Measurements from ENCODE around the gene ZNF43. TPM values are rescaled to one million over a fixed set of nuclear protein-coding genes. Genes with fewer than 3 reads are reported as not detected.

The ZNF43 gene
- total and polyA plus RNA-seq, 3 donors (not counting 1 experiment from before 2014, with no cell fraction given) = 1.4 to 10.8 (median 10.1) TPM

Other genes with a start within 250 kb of the ZNF43 start
- gene ZNF100, start 68.6 kb downstream of the ZNF43 start, total RNA-seq = 10 to 100 TPM in 1 of 2 donors, 1 to 10 TPM in 1; 7.4 to 11.8 TPM
- gene ZNF100, start 68.6 kb downstream of the ZNF43 start, polyA plus RNA-seq = 2.8 TPM
- 1 to 10 TPM in 1 of 2 donors, not detected in 1; 2.2 TPM for gene ZNF208, start 174.8 kb upstream of the ZNF43 start, total RNA-seq
- not detected for gene ZNF208, start 174.8 kb upstream of the ZNF43 start, polyA plus RNA-seq
- 1 to 10 TPM in 1 of 2 donors, not detected in 1; 3.3 TPM for gene ZNF257, start 216.3 kb upstream of the ZNF43 start, total RNA-seq
- gene ZNF257, start 216.3 kb upstream of the ZNF43 start, polyA plus RNA-seq = not detected